HEK293 (cell line): Measurements from ENCODE around the gene OXCT2.

Experiments
- ATF2 ChIP-seq: fragments of 450-650 bp; formaldehyde crosslinking; IDR thresholded peaks from 2 replicates; pipeline ENCODE4 v1.5.1; 2016; ENCODE audit warnings: missing biosample characterization, missing genetic modification characterization, low read depth
- BCL11A ChIP-seq: fragments of 450-650 bp; formaldehyde crosslinking; IDR thresholded peaks from 2 replicates; pipeline ENCODE4 v1.5.1; 2016; ENCODE audit warnings: low read depth, missing biosample characterization, missing genetic modification characterization
- BCL6B ChIP-seq: fragments of 450-650 bp; formaldehyde crosslinking; IDR thresholded peaks from 2 replicates; pipeline ENCODE4 v1.5.1; 2017; ENCODE audit warnings: missing biosample characterization, missing genetic modification characterization
- CTCF ChIP-seq: fragments of 450-650 bp; formaldehyde crosslinking; IDR thresholded peaks from 2 replicates; pipeline ENCODE4 v1.5.1; 2016; ENCODE audit warnings: missing biosample characterization, missing genetic modification characterization
- ELK4 ChIP-seq: IDR thresholded peaks from 2 replicates; pipeline ENCODE4 v1.6.1; 2011; ENCODE audit warnings: mild to moderate bottlenecking, low read depth, low read length, borderline replicate concordance
- HOXC10 ChIP-seq: sonication (generic); formaldehyde crosslinking; IDR thresholded peaks from 2 replicates; pipeline ENCODE4 v1.8.1; 2023; ENCODE audit warnings: mild to moderate bottlenecking, missing genetic modification reagents
- ZBTB1 ChIP-seq: fragments of 450-650 bp; formaldehyde crosslinking; IDR thresholded peaks from 2 replicates; pipeline ENCODE4 v1.5.1; 2016; ENCODE audit warnings: missing biosample characterization, missing genetic modification characterization
- ZNF16 ChIP-seq: fragments of 450-650 bp; formaldehyde crosslinking; IDR thresholded peaks from 2 replicates; pipeline ENCODE4 v1.5.1; 2016; ENCODE audit warnings: low read depth, missing biosample characterization, missing genetic modification characterization
- ZNF302 ChIP-seq: fragments of 450-650 bp; formaldehyde crosslinking; IDR thresholded peaks from 2 replicates; pipeline ENCODE4 v1.5.1; 2016; ENCODE audit warnings: missing biosample characterization, missing genetic modification characterization, low read depth
- ZNF785 ChIP-seq: fragments of 450-650 bp; formaldehyde crosslinking; IDR thresholded peaks from 2 replicates; pipeline ENCODE4 v1.5.1; 2016; ENCODE audit warnings: missing biosample characterization, missing genetic modification characterization

- TF ChIP-seq HOXC10 (CRISPR knock-in tag) (no peak), ELK4 (no peak), ATF2 (tag by site-specific recombination) (no peak), ZBTB1 (tag by site-specific recombination) (no peak), BCL6B (no peak), ZNF302 (tag by site-specific recombination) (no peak), ZNF785 (no peak), CTCF (no peak), BCL11A (tag by site-specific recombination) (no peak), ZNF16 (no peak)
Measured at GRCh38 chr1:39729030-39729429, 42.1 kb downstream of the OXCT2 start.
